CD4-positive, alpha-beta T cell treated with Interferon gamma for 1 hour (primary cell): ENCODE data around the gene ADH4.
"Not testable (repeated sequence)": the region's sequence is repeated elsewhere in the genome, so short reads cannot be mapped to it uniquely, and the experiment has no call there.

Source experiments
- DNase-seq: peaks from one replicate; pipeline ENCODE4 v3.0.0-alpha.2; 2020

The ADH4 gene

DNA sequence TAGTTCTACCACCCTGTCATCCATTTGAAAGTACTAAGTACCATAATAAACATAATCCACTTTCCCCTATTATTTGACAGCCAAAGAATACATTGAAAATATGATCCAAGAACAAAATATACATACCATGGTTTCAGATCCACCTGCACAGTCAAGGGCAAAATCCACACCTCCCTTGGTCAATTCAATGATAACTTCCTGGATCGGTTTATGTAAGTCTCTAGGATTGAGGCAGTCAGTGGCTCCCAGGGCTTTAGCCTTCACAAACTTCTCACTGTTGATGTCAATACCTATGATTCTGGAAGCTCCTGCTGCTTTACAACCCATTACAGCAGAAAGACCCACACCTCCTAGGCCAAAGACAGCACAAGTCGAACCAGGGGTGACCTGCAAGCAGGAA lies 12.7 kb downstream of the ADH4 start:
- no peak for DNase-seq

DNA sequence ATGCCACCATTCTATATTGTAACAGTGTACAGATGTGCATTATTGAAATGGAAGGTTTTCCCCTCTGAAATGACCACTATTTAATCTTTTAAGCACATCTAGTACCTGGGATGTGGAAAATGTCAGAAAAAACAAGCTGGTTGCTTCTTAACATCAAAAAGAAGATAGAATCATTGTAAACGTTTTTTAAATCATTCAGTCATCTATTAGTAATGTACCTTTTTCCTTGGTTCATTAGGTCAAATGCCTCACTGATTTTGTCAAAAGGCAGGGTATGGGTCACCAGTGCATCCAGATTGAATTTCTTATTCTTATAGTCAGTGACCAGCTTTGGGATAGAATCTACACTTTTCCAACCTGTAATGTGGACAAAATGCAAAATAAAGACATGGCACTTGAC lies 17.7 kb downstream of the ADH4 start:
- no peak for DNase-seq

DNA sequence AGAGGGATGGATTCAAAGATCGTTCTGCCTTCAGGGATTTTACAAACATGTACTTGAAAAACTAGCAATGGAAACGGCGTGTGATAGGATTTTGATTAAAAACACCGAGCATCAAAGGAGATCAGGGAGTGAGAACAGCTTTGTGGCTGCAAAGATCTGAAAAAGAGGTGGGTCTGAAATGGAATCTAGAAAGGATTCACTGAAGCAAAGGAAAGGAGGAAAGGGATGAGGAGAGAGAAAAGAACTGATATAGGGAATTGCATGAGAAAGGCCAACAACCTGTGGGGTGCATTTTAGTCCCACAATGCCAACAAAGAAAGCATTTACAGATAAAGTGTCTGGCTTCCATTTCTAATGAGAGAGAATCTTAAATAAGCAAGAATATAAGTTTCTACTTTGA lies 23.1 kb downstream of the ADH4 start:
- DNase-seq, result no peak

DNA sequence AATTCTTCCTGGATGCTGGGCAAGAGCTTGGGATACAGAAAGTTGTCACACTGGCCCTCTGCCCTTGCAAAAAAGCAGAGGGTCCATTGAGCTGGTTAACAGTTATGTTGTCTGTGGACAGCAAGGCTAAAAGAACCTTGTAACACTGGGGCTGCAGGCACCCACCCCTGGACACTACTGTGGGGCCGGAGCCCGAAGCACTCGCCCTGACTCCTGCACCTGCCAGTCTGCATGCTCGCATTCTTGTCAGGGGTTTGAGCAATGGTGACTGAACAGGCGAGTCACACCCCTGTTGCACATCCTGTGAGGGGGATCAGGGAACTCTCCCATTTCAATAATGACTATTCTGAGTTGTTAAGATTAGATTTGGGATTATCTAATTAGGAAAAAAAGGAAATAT lies 23.6 kb downstream of the ADH4 start:
- no peak for DNase-seq

DNA sequence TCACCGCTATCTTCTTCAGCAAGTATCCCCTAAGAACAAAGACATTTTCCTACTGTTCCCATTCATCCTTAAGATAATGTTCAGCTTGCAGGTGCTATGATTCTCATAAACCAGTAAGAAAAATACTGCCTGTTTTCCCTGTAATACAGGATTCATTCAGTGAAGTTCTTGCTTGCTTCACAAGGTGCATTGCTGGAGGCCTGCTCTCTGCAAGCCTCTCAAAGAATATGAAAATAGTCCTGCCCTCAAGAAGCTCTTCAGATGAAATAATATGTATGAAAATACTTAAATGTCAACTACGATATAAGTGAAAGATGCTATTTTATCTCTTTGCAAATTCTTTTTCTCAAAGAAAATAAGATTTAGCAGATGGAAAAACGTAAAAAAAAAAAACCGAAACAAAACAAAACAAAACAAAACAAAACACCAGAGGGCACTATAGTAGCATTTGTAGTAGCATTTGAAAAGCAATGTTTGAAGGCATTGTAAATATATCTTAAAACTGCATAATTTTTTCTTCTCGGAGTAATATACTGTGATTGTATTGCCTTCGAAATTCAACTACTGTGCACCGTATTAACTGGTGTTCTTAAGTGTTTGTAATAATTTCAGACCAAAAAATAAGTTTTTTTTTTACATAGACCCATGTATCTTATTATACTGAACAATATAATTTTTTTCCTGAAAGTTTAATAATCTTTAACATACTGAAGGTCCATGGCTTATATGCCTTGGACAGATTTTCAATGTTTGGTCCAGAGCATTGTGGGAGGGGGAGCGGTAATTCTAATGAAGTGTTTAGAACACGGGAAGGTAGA lies 26.0 kb downstream of the ADH4 start:
- no peak for DNase-seq

DNA sequence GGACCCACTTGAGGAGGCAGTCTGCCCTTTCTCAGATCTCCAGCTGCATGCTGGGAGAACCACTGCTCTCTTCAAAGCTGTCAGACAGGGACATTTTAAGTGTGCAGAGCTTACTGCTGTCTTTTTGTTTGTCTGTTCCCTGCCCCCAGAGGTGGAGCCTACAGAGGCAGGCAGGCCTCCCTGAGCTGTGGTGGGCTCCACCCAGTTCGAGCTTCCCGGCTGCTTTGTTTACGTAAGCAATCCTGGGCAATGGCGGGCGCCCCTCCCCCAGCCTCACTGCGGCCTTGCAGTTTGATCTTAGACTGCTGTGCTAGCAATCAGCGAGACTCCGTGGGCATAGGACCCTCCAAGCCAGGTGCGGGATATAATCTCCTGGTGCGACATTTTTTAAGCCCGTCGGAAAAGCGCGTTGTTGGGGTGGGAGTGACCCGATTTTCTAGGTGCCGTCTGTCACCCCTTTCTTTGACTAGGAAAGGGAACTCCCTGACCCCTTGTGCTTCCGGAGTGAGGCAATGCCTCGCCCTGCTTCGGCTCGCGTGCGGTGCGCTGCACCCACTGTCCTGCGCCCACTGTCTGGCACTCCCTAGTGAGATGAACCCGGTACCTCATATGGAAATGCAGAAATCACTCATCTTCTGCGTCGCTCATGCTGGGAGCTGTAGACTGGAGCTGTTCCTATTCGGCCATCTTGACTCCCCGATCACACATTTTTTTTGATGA lies 26.8 kb downstream of the ADH4 start:
- not testable (repeated sequence) for DNase-seq

DNA sequence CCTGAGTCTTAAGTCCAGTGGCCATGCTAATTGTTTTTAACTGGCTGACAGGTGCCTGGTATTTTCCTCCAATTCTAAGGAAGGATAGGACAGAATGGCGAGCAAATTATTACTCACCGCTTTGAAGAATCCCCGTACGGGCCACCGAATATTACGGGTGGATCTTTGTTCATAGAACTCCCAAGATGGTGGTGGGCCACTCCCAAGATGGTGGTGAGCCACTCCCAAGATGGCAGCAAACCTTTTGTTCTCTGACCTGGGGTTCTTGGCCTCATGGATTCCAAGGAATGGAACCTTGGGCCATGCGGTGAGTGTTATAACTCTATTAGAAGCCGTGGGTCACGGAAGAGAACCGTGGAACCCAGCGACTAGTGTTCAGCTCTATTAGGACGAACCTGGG lies 34.8 kb downstream of the ADH4 start:
- not testable (repeated sequence) for DNase-seq

DNA sequence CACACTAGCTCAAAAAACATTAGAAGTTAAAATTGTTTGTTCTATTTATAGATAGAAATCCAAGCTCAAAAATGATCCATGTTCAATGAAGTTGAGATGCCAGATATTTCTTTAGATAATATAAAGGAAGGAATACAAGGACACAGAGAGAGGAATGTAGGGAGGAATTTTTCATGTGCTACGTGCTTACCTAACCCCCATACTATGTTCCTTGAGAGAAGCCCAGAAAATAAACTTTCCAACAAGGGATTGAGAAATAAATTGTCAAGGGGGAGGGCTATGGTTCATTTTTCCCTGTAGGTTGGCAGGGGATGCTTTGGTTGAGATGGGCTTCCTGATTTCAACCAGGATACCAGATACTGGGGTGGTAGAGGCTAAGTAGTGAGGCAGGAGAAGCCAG lies 39.9 kb downstream of the ADH4 start:
- DNase-seq, result no peak

DNA sequence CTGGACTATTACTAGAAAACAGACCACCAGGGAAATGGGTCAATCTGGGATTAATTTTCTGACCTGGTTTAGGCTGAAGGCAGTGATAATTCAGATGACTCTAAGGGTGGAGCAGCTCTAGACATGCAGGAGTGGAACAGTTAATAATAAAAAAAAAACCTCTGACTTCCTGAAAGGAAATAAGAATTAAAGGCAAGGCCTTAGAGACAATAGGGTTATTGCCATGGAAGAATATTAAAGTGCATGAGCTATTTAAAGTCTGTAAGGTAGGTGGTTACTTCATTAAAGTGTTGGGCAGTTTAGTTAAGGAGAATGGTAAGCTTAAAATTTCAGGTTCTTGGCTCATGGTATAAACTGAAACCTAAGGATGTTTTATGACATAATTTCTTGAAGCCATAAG lies 40.9 kb downstream of the ADH4 start:
- no peak for DNase-seq

DNA sequence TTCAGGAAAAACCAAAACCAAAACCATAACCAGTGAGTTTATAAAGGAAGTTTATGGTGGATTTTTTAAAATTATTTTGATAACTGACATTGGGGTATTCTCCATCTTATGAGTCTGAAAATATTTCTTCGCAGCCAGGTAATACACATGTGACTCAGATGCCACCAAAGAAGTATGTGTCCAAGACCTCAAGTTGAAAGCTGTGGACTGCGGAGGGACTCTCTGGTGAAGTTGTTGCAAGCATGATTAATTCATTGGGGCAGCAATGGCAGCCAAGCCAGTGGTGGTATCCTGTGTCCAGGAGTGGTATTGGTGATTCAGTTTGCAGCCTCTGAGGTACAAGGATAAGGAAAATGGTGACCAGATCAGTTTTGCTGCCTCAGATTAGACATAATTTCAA lies 41.5 kb downstream of the ADH4 start:
- no peak for DNase-seq

DNA sequence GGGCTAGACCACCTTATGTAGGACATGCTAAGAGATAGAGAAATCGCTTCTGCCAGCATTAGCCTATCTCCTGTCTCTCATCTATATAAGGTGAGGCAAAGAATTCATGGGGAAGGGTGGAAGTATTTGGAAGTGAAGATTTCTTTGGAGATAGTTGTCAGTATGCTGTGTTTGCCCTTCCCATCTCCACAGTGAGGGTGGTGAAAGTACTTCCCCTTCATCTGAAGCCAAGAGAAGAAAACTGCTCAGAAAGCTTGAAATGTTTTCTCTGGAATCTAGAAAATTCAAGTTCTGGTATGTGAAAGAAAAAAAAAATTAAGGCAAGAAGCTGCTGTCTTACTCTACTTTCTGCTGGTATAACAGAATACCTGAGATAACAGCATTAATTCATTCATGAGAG lies 43.2 kb downstream of the ADH4 start:
- DNase-seq, result no peak

DNA sequence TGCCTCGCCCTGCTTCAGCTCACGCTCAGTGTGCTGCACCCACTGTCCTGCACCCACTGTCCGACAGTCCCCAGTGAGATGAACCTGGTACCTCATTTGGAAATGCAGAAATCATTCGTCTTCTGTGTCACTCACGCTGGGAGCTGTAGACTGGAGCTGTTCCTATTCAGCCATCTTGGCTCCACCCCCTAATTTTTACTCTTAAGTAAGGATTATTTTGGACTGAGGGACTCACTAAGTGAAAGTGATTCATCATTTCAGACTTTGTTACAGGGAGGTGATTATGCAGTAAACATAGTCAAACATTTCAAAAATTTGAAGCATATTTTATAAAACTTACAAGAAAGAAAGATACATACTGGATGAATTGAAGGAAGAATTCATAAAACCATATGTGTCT lies 44.3 kb downstream of the ADH4 start:
- DNase-seq, result not testable (repeated sequence)

DNA sequence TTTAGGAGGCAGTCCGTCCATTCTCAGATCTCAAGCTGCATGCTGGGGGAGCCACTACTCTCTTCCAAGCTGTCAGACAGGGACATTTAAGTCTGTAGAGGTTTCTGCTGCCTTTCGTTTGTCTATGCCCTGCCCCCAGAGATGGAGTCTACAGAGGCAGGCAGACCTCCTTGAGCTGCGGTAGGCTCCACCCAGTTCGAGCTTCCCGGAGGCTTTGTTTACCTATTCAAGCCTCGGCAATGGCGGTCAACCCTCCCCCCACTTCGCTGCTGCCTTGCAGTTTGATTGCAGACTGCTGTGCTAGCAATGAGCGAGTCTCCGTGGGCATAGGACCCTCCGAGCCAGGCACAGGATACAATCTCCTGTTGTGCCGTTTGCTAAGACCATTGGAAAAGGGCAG lies 44.8 kb downstream of the ADH4 start:
- DNase-seq, result no peak

DNA sequence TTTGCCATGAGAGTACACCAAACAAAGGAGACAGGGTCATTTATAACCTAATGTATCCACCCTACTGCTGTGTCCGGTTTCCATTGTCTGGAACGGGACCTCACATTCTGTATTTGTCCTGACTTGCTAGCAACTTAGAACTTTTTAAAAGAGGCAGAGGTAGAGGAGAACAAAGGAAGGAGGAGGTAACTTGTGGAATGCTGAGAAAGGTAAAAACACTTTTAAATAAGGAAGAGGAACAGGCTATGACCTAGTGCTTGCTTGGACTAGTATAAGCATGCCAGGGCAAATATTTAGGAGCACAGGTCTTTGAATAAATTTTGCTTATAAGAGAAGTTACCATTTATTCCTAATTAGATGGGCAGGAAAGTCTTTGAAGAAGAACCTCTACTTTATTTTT lies 52.3 kb downstream of the ADH4 start:
- DNase-seq, result not testable (repeated sequence)

DNA sequence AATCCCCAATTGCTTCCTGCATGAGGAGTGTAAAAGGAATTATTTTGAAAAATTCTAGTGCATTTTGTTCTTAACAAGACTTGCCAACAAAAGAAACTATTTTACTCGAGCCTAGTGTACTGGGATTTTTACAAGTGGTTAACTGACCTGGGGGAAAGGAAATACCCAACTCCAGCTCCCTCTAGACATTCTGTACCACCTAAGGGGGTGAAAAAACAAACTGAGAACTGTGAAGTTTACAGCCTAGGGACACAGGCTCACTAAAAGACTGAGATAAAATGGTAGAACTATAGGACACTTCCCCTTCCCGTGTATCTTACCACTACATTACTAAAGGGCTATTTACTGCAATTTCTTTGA lies 52.9 kb downstream of the ADH4 start:
- DNase-seq, result no peak

DNA sequence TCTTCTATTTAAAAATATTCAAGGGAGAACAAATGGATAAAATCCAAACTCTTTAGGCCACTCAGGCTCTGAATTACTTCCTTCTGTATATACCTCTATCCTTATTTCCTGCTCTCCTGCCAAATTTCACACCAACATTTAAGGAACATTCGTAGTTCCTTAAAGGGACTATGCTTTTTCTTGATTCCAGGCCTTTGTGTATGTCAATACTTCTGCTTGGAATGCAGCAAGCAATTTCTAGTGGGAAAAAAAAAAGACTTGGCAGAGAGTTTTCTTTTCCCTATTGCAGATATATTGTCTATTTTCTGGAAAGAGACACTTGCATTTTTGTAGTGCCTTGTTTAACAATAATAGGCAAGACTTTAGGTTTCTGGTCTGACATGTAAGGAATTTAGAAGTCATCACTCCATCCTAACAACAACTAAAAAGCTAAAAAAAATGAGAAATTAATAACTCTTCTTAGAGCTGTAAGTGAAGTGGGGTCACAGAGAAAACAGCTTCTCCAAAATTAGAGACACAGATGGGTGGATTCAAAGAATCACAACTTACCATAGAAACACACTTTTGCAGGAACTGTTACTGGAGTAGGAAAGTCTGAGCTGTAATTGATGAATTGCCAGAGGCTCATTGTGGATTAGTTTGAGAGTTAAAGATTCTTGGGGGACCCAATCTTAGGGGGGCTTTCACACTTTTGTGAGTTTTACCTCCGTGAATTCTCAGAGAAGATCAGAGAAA lies 53.4 kb downstream of the ADH4 start:
- no peak for DNase-seq

DNA sequence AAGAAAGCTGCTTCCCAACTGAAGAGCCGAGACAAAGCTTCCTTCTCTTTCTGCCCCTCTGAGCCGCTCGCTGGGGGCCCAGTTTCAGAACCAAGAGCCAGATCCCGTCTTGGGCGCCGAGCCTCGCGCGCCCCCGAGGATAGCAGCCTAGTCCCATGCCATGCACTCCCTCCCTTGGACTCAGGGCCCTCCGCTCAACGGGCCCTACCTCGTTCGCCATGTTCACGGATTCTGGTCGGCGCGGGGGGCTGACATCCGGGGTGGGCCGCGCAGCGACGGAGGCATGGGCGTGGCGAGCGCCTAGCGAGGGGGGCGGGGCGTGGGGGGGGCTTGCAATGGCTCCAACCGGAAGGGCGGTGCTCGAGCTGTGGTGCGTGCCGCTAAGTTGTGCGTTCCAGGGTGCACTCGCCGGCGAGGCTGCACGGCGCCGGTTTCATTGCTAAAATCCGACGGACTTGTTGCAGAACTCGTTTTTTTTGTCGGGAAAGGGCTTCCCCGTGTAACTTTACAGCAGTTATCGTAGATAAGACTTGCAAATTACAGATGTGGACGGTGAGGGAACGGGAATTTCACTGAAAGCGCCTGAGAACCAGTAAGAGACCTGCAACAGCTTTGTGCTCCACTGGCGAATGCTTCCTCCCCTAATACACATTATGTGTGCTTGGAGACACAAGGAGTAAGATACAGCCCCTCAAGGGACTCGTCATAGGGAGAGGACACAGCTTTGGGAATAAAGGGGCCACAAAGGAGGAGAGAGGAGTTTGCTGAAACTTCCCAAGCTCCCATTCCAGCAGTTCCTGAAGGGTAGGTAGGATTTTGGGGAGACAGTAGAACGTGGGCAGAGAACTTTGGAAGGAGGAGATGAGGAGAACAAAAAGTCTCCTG lies 55.4 kb downstream of the ADH4 start, which contains the start of gene ADH5:
Gene ADH5, minus strand, starts transcription at position 308 of the 885 bp plus-strand sequence. Its CDS starts 88 bp downstream, at position 220.
- DNase-seq, result peak; percentile 84

DNA sequence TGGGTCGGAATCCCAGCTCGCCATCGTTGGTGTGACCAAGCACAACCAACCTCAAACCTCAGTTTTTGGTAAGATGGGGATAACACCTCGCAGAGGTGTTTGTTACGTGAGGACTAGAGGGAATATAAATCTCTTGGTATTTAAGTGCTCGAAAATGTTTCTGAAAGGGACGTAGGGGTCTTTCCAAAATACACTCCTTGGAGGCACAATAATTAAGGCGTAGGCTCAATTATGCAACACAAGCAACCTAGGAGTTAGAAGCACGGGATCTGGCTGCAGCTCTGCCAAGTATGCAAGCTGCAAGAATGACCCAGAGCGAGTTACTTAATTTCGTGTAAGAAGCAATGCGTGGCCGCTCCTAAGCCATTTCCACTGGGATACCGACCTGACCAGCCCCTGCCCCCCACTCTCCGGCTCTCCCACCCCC lies 56.1 kb downstream of the ADH4 start:
- no peak for DNase-seq

DNA sequence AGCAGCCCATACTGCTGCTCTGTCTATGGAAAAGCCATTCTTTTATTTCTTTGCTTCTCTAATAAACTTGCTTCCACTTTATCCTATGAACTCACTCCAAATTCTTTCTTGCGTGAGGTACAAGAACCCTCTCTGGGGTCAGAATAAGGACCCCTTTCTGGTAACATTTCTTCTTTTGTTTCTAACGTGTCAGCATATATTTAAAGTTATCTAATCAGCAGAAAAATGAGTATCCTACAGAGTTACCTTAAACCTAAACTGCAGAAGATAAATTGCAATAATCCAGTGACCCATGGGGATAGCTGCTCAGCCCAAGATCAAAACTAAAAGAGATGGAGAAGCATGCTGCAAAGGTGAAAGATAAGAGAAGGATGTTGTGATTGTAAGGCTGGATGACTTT lies 59.5 kb downstream of the ADH4 start:
- no peak for DNase-seq

DNA sequence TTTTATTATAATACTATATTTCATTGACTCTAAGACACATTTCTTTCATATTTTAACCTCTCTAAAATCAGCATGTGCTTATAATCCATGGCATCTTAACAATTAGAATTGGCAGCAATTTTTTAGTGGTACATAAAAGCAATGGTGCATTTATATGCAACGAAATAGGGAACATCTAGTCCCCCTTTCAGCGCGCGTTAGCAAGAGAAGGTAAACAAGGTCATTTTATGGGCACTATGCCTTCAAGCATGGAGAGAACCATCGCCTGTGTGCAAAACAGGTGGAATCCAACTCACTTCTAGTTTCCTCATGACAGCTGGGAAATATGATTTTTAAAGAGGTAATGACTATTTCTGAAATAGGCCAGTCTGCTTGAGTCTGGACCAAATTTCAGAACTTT lies 61.9 kb downstream of the ADH4 start:
- no peak for DNase-seq

DNA sequence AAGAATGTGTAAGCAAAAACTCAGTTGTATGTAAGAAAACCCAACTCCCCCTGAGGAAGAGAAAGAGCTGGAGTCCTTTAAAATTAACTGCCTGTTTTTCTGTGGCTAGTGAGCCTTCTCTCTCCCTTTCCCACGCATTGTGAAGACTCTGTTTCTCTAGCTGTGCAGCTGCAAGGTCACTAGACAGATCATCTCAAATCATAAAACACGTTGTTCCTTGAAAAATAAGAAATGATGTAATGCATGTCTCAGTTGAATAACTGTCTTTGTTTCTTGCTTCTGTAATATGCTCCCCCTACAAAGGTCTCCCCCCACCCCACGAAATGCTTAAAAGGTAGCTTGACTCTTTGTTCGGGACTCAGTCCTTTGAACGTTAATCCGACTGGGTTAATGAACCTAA lies 63.2 kb downstream of the ADH4 start:
- not testable (repeated sequence) for DNase-seq

DNA sequence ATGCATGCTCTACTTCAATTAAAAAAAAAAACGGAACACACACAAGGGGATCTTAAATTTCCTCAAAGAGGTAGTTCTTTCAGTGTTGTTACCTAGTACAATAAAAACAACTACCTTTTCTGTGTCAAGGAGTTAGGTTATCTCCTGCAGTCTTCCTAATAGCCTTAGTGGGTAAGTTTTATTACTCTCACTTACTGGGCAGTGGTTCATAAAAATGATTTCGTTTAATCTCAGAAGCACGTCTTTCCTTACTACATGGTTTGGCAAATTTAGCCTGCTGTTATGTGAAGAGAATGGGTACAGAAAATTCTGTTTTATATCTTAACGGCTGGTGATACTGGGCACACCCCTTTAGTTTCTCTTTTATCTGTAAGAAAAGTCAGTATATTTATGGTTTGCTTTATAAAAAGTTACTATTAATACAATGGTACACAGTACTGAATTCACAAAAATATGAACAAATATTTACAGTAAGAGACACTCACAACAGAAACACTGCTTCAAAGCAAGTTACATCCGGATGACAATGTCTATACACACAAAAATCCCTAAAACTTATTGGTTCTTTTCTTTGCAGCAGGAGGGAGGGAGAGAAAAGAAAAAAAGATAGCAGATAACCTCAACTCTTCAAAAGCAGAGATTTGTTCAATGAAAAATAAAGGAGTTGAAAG lies 64.3 kb downstream of the ADH4 start:
- no peak for DNase-seq
